WTC11 (cell line): ENCODE measurements around the gene RNF208. TPM values are rescaled to one million over a fixed set of nuclear protein-coding genes. Genes with fewer than 3 reads are reported as not detected.
A peak's percentile ranks its signal among the peaks of the same experiment; 100 is the strongest.

Experiments used
- ATAC-seq: fragments of 200-7000 bp; cut with Tn5 transposase; 2 replicates; pipeline ENCODE4 v1.10.0; 2021; ENCODE audit warnings: mild to moderate bottlenecking, moderate library complexity
- CTCF ChIA-PET: fragments of 300-600 bp; sonication (Branson Sonifier 250); formaldehyde crosslinking; loops from one replicate; lab custom pipeline; 2021; ENCODE audit warnings: antibody characterized with exemption; lab: Charles Lee
- POLR2A ChIA-PET: fragments of 350-600 bp; sonication (Branson Sonifier 250); formaldehyde crosslinking; loops from one replicate; lab custom pipeline; 2021; ENCODE audit warnings: antibody characterized with exemption; lab: Charles Lee
- DNase-seq: peaks from one replicate; pipeline ENCODE4 v3.0.0; 2021; ENCODE audit warnings: low spot score
- H3K27ac Mint-ChIP-seq: 2 replicates; pipeline ENCODE4 v1.8.0; 2021; ENCODE audit warnings: mixed read lengths
- H3K27me3 Mint-ChIP-seq: 2 replicates; pipeline ENCODE4 v1.8.0; 2021; ENCODE audit warnings: low read depth, mild to moderate bottlenecking, moderate library complexity, mixed read lengths
- H3K36me3 Mint-ChIP-seq: 2 replicates; pipeline ENCODE4 v1.8.0; 2021; ENCODE audit warnings: mixed read lengths
- H3K4me1 Mint-ChIP-seq: 2 replicates; pipeline ENCODE4 v1.8.0; 2022; ENCODE audit warnings: mixed read lengths
- H3K4me3 Mint-ChIP-seq: 2 replicates; pipeline ENCODE4 v1.8.0; 2021; ENCODE audit warnings: mild to moderate bottlenecking, moderate library complexity, mixed read lengths
- H3K9me3 Mint-ChIP-seq: 2 replicates; pipeline ENCODE4 v1.8.0; 2021; ENCODE audit warnings: mixed read lengths
- ATF1 ChIP-seq: sonication (generic); formaldehyde crosslinking; IDR thresholded peaks from 2 replicates; pipeline ENCODE4 v1.8.1; 2023; ENCODE audit warnings: mild to moderate bottlenecking, moderate library complexity, missing genetic modification reagents
- CDX4 ChIP-seq: fragments of 250-450 bp; sonication (Bioruptor Pico); IDR thresholded peaks from 2 replicates; pipeline ENCODE4 v1.9.0; 2021; ENCODE audit warnings: moderate library complexity, mild to moderate bottlenecking, inconsistent platforms, borderline replicate concordance
- ERG ChIP-seq: fragments of 250-450 bp; sonication (Bioruptor Pico); IDR thresholded peaks from 2 replicates; pipeline ENCODE4 v1.8.0; 2021; ENCODE audit warnings: mild to moderate bottlenecking
- FOXJ3 ChIP-seq: sonication (generic); formaldehyde crosslinking; IDR thresholded peaks from 2 replicates; pipeline ENCODE4 v1.9.0; 2021; ENCODE audit warnings: missing genetic modification reagents, mild to moderate bottlenecking, borderline replicate concordance
- MLX ChIP-seq: sonication (generic); formaldehyde crosslinking; IDR thresholded peaks from 2 replicates; pipeline ENCODE4 v1.8.1; 2023; ENCODE audit warnings: mild to moderate bottlenecking, missing genetic modification reagents, moderate library complexity
- NFYB ChIP-seq: sonication (generic); formaldehyde crosslinking; conservative IDR thresholded peaks from 2 replicates; pipeline ENCODE4 v1.8.0; 2022; ENCODE audit warnings: low read depth, missing genetic modification reagents
- PRDM15 ChIP-seq: sonication (generic); formaldehyde crosslinking; IDR thresholded peaks from 2 replicates; pipeline ENCODE4 v1.8.0; 2022; ENCODE audit warnings: missing genetic modification reagents
- PREB ChIP-seq: sonication (generic); formaldehyde crosslinking; IDR thresholded peaks from 2 replicates; pipeline ENCODE4 v1.8.1; 2022; ENCODE audit warnings: mild to moderate bottlenecking, missing genetic modification reagents, moderate library complexity, borderline replicate concordance
- RELA ChIP-seq: sonication (generic); formaldehyde crosslinking; IDR thresholded peaks from 2 replicates; pipeline ENCODE4 v1.8.1; 2022; ENCODE audit warnings: missing genetic modification reagents, mild to moderate bottlenecking, borderline replicate concordance
- RORB ChIP-seq: fragments of 250-450 bp; sonication (Bioruptor Pico); IDR thresholded peaks from 2 replicates; pipeline ENCODE4 v1.9.0; 2021; ENCODE audit warnings: mild to moderate bottlenecking
- TCF7 ChIP-seq: sonication (generic); formaldehyde crosslinking; IDR thresholded peaks from 2 replicates; pipeline ENCODE4 v1.8.0; 2022; ENCODE audit warnings: mild to moderate bottlenecking, low read depth, missing genetic modification reagents, moderate library complexity
- TP53 ChIP-seq: sonication (generic); formaldehyde crosslinking; IDR thresholded peaks from 2 replicates; pipeline ENCODE4 v1.8.1; 2023; ENCODE audit warnings: mild to moderate bottlenecking, missing genetic modification reagents
- USF1 ChIP-seq: sonication (generic); formaldehyde crosslinking; IDR thresholded peaks from 2 replicates; pipeline ENCODE4 v1.8.0; 2022; ENCODE audit warnings: mild to moderate bottlenecking, missing genetic modification reagents
- ZNF219 ChIP-seq: sonication (generic); formaldehyde crosslinking; IDR thresholded peaks from 2 replicates; pipeline ENCODE4 v1.8.0; 2023; ENCODE audit warnings: missing genetic modification reagents, mild to moderate bottlenecking, borderline replicate concordance
- ZNF232 ChIP-seq: sonication (generic); formaldehyde crosslinking; IDR thresholded peaks from 2 replicates; pipeline ENCODE4 v1.8.0; 2022; ENCODE audit warnings: mild to moderate bottlenecking, missing genetic modification reagents
- ZNF423 ChIP-seq: fragments of 250-450 bp; sonication (Bioruptor Pico); IDR thresholded peaks from 2 replicates; pipeline ENCODE4 v2.1.2; 2022; ENCODE audit warnings: mild to moderate bottlenecking, moderate library complexity
- total RNA-seq: library from RNA; stranded (reverse); gene quantifications from 3 replicates; pipeline ENCODE4 v1.2.3, GENCODE V29; 2021

RNF208 gene
- total RNA-seq, 1 experiment from 2014 or later: 14.8 TPM

- CTCF ChIA-PET: interaction anchor here (0.7 to 1.0 kb wide), 3 partner anchors 8 to 184 kb away, joined by 3 to 5 read pairs (median 3); partner anchors contain the start of gene RNF224
- 0 out of 2 replicates have a peak, but pooled peaks cover 3% of the 10 kb centered on the region for H3K36me3 Mint-ChIP-seq
- ATAC-seq (no peak), DNase-seq (no peak)
- TF ChIP-seq ZNF423 (CRISPR knock-in tag) (no peak), ERG (CRISPR knock-in tag) (no peak), TCF7 (CRISPR knock-in tag) (no peak), TP53 (CRISPR knock-in tag) (no peak), ATF1 (CRISPR knock-in tag) (no peak), NFYB (CRISPR knock-in tag) (no peak), USF1 (CRISPR knock-in tag) (no peak), PREB (CRISPR knock-in tag) (no peak), RELA (CRISPR knock-in tag) (no peak), MLX (CRISPR knock-in tag) (no peak), CDX4 (CRISPR knock-in tag) (no peak), RORB (CRISPR knock-in tag) (no peak), ZNF219 (CRISPR knock-in tag) (no peak)
- POLR2A ChIA-PET: no interaction called here
- no peaks in the 10 kb centered on the region for H3K27me3 Mint-ChIP-seq
- H3K9me3 Mint-ChIP-seq: no peaks in the 10 kb centered on the region
- 0 out of 2 replicates have a peak overlapping the region, but pooled peaks have one; percentile 19 for H3K27ac Mint-ChIP-seq
- H3K4me3 Mint-ChIP-seq: no peak overlapping the region
- H3K4me1 Mint-ChIP-seq: peaks cover 4% of the 10 kb centered on the region; the same call in 1 of the 2 replicates
These were observed 3.2 kb downstream of the RNF208 start for GRCh38 chr9:137218754-137219271.

- CTCF ChIA-PET: interaction anchor here (0.7 to 1.0 kb wide), 5 partner anchors 9 to 183 kb away, joined by 3 to 5 read pairs (median 3); partner anchors contain the start of gene RNF224
- H3K27me3 Mint-ChIP-seq: no peaks in the 10 kb centered on the region
- no peak for DNase-seq
- H3K36me3 Mint-ChIP-seq: 0 out of 2 replicates have a peak, but pooled peaks cover 3% of the 10 kb centered on the region
- H3K27ac Mint-ChIP-seq: no peak overlapping the region
- no peak for ATAC-seq
- TF ChIP-seq ZNF232 (CRISPR knock-in tag) (no peak), FOXJ3 (no peak), PRDM15 (CRISPR knock-in tag) (no peak)
- TF ChIP-seq, all 79 proteins: peak for 0
- POLR2A ChIA-PET: no interaction called here
- H3K4me1 Mint-ChIP-seq: peaks cover 4% of the 10 kb centered on the region; the same call in 1 of the 2 replicates
- no peaks in the 10 kb centered on the region for H3K9me3 Mint-ChIP-seq
- H3K4me3 Mint-ChIP-seq: no peak overlapping the region
These were observed 3.8 kb downstream of the RNF208 start for GRCh38 chr9:137218212-137218753.
